HG03469 (cell line): ENCODE results near the gene RELN.
"Not testable (repeated sequence)": the region's sequence is repeated elsewhere in the genome, so short reads cannot be mapped to it uniquely, and the experiment has no call there.

ENCODE experiments used
- ATAC-seq: cut with Tn5 transposase; IDR thresholded peaks from one replicate; pipeline ENCODE4 v1.9.1; 2021; ENCODE audit warnings: mild to moderate bottlenecking, moderate library complexity, moderate number of reproducible peaks; ENCODE audit not compliant: unreplicated experiment

The RELN gene

DNA sequence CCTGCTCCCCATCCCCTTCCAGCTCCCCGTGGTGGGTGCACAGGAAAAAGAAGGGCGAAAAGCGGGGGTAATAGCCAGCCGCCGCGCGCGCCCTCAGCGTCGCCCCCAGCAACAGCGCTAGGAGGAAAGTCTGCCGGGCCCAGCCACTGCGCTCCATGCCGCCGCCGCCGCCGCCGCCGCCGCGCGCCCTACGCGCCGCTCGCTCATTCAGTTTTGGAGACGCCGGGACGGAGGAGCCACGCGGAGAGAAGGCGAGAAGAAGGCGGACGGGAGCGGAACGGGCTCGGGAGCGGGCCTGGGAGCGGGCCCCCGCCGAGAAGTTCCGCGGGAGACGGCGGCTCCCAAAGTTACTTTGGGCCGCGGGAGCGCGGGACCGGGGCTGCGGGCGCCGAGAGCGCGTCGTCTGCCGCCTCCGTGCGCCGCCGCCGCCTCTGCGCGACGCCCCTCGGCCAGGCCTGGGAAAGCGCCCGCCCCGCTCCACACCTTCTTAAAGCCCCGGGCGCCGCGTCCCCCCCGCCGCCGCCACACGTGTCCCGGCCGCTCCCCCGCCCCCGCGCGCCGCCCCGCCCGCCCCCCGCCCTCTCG is at the start of gene RELN:
Gene RELN, minus strand, starts transcription at position 459 of the 585 bp plus-strand sequence. Its CDS starts 302 bp downstream, at position 157.
- ATAC-seq, result no peak

DNA sequence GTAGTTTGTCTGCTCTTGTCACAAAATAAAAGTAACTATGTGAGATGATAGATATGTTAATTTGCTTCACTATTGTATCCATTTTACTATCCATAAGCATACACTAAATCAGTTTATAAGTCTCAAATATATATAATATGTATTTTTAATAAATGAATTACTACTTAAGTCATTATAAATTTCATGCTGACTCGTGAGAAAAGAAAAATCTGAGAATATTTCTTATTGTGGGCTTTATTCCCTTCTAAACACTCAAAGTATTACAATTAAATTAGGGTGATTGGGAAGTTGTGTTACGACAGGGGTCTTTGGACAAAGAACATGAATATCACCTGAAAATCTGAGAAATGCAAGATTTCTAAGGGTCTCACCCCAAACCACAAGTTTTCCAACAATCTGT is 48.7 kb upstream of the RELN start:
- ATAC-seq, result no peak

DNA sequence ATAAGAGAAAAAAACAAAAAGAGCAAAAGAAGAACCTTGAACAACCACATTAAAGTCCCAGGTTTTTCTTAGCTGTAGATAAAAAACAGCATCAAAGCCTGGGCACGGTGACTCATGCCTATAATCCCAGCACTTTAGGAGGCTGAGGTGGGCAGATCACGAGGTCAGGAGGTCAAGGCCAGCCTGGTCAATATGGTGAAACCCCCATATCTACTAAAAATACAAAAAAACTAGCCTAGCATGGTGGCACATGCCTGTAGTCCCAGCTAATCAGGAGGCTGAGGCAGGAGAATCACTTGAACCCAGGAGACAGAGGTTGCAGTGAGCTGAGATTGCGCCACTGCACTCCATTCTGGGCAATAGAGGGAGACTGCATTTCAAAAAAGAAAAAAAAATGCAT is 47.4 kb upstream of the RELN start:
- ATAC-seq, result not testable (repeated sequence)

DNA sequence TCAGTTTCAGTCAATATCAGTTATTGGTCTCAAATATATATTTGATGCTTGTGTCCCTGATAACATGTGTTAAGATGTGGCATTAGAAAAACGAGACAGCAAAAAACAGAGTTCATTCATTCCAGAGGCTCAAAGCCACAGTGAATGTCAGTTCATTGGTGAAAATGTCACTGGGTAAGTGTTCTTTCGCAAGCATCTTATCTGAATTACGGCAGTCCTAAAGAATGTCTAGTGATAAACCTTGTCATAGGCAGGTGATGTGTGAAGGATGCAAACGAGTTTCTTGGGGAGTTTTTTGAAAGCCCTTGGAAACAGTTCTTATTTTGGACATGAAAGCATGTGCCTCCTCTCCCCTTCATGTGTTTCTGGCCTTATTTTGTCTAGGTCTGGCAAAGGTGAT is 45.9 kb upstream of the RELN start:
- ATAC-seq, result no peak

DNA sequence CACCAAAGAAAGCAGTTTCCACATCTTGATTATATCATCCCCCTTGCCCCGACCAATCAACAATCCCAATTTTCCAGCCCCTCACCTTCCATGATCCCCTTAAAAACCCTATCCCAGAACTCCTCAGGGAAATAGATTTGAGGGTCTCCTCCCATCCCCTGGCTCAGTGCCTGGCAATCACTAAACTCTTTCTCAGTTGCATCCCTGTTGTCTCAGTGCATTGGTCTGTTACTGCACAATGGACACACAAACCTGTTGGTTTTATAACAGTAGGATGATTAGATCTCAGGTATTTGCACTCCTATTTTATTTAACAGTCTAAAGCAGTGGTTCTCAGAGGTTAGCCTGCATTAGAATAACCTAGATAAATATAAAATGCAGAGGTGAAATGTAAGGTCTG is 45.2 kb upstream of the RELN start:
- ATAC-seq, result no peak

DNA sequence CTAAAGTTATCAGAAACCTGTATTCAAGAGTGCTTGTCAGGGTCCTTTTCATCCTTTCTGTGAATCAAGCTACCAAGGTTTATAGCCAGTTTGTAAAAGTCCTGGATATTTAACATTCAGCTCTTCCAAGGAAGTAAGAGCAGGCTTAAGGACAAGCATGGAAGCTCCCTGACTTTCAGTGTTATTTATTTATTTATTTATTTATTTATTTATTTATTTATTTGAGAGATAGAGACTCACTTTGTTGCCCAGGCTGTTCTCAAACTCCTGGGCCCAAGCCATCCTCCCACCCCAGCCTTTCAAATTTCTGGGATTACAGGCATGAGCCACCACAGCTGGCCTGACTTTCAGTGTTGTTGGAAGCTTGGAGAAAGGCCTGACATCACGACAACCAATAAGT is 44.4 kb upstream of the RELN start:
- ATAC-seq, result no peak

DNA sequence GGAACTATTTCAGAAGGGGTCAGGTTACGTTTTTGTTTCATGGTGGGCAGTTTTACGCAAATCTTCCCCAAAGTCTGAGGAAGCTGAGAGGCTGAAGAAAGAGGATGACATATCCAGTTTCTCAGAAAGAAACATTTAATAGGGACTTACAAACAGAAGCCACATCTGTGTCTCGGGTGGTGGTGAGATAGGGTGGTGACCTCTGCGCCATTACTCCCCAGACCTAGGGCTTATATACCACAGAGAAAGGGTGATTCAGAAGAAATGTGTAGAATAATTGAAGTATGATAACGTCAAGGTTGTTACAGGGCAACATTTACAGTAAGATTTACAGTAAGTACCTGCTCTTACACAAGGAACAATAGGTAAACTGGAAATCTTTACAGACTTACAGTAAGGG is 43.0 kb upstream of the RELN start:
- no peak for ATAC-seq

DNA sequence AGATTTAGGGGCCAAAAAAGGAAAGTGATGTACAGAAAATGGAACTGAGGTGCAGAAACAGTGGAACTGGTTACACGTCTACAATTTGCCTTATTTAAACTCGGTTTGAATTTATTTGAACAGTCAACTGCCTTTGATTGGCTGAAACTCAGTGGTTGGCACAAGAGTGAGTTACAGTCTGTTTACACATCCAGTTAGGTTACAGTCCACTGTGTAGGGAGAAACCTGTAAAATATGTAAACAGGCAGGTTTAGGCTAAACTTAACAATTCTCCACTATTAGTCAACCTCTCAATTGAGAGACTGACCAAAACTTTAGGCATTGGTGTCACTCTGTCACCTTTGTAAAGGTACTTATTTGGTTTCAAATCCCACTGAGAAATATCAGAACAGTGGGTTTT is 40.3 kb upstream of the RELN start:
- ATAC-seq, result no peak

DNA sequence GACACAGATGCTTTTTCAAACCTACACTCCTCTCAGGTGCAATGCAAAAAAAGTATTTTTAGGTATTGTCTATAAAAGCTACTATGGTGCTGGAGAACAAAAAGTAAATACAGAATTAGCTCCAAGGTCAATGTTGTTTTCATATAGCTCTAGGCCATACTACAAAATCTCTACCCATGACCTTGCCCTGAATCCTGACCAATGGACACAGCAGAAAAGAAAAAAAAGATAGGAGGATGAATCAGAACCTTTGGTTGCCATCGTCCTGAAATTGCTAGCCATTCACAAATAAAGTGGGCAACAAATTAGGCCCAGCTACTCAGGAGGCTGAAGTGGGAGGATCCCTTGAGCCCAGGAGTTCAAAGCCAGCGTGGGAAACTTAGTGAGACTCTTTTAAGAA is 35.2 kb upstream of the RELN start:
- ATAC-seq, result no peak

DNA sequence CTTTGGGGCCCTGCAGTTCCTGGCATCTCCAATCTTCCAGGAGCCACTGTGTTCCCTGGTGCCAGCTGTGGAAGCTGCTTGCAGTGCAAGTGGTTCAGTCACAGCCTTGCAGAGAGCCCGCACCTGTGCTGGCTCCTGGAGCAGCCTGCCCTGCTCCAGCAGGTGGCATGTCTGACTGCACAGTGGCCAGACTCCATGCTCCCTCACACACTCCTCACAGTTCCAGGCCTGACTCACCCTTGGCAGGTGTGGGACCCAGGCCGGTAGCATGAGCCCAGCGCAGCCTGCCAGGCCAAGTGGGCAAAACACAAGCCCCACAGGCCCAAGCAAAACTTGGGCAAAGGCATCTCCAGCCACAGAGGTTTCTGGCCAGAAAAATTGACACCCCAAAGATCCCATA is 33.6 kb upstream of the RELN start:
- ATAC-seq, result no peak

DNA sequence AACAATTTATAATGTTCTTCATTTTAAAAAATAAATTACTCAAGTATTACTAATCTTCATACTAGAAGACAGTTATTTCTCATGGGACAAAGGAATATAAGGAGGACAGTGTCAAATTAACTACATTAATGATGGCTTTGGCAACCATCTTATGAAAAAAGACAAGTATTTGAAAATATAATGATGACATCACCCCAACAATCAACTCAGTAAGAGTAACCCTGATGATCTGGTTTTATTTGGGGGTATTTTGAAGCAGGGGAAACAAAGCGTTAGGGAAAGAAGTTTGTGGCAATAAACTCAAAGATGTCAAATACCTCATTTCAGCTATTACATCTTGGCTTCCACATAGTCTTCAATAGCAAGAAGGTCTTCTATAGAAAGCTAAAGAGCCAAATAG is 29.0 kb upstream of the RELN start:
- no peak for ATAC-seq

DNA sequence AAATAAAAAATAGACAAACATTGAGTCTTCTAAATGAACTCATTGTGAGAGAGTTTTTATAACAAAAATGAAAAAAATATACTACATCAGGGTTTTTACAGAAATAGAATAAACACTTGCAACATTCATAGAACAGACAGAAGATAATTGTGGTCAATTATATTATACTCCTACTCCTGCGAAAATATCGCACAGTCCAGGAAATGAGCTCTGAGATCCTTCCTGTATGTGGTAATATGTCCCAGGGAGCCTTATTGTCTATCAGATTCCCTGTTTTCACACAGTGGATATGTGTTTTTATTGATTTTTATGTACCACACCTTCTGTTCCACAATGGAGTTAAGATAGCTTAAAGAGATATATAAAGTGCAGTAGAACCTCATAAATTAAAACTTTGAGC is 27.5 kb upstream of the RELN start:
- ATAC-seq, result no peak

DNA sequence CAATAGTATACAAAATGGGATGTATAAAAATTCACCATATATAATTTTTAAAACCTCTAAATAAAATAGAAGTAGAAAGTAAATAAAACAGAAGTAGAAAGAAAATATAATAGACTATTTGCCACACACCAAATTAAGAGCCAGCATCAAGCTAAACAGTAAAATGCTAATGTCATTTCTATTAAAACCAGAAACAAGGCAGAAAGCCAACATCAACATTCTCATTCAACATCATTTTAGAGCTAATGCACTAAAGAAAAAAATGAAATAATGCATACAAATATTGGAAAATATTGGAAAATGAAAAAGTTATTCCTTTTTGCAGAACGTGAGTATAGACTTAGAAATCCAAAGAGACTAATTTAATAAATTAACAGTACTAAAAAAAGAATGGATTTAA is 23.4 kb upstream of the RELN start:
- ATAC-seq, result no peak

DNA sequence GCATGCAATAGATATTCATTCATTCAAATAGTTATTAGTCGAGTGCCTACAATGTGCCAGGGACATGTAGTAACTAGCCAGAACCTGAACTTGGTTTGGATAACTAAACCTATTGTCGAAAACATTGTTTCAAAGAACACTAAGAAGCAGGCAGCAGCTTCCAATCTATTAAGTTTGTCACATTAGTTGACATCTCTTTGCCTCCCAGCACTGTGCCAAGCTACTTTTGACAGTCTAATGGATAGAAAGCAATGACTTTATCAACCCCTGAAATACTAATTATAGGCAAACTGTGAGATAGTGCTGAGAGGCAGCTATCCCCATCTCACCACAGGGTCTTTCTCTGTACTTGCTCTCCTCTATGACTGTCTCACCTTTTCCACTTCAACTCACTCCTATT is 22.4 kb upstream of the RELN start:
- no peak for ATAC-seq

DNA sequence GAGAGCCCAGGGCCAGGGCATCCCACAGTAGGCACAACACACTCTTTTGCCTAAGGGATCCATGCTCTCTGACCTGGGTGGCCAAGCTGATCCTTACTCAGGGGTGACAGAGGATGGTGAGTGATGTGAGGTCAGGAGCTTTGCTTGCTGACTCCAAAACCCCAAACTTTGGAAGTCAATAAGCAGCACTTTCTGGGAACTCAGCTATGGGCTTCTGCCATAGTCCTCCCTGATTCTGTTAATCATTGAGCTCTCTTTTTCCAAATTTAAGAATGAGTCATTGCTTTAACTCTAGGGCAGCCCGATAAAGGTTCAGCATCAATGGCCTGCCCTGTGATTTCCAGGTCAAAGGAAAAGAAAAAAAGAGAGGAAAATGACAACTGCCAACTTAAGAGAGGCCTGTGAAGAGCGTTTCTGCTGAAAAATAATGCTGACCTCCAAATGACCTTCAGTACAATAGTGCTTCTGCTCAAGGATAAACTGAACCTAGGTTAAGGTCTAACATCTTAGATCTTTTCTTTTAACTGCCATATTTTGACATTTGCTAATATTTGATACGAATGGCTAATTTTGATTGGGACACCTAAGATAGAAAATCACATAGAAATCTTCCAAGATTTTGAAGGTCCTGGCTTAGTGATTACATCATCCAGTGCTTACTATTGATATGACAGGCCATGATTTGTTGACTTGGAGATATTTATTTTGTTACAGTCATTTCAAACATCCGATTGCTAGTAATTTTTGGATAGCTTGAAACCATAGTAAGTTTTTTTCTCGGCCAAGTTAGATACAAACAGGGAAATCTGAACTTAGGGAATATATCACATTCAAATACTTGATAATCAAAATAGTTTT is 20.8 kb upstream of the RELN start:
- no peak for ATAC-seq

DNA sequence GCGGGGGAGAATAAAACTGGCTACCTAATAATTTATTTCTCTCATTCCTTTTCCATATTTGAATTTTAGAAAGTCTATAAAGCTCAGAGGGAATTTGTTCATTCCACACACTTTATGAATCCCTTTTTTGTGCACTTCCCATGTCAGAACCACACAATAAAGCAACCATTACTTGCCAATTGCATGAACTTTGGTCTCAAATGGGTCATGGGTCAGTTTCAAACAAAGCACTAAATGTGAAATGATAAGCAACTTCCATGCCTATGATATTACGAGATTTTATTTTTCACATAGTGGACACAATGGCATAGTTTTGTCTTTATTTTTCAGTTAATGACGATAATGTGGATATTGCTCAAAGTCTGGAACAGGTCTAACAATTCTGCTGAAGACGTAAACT is 18.6 kb upstream of the RELN start:
- ATAC-seq, result no peak

DNA sequence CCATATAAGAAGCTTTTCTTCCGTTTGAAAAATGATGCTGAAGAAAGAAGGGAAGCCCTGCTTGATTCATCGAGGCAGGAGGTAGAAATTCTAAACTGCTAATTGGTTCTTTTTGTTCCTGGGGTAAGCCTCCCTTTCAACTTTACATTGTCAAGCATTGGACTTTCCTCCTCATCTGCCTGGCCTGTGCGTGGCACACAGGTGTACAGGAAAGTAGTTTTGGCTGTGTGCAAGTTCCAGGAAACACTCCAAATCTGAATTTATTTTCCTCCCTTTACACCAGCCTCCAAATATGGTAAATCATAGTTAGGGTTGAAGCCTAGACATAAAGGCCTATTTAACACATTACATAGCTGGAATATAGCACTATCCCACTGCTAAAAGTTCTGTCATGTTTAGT is 18.2 kb upstream of the RELN start:
- no peak for ATAC-seq

DNA sequence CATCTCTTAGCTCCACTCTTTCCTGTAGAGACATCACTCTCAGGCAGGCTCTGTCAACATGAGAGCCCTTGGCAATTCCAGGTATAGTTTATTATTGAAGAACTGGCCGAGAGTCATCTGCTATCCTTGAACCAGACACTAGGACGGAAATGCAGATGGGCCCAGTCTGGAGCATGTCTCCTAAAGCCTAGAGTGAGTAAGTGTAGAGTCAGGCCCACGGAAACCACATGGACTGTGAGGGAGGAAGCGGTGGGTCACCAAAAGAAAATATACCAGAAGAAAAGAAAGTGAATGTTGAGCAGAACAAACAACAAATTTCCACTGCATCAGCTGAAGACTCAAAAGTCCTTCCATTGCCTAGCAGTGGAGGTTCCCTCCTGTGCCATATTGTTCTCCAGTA is 15.7 kb upstream of the RELN start:
- ATAC-seq, result no peak

DNA sequence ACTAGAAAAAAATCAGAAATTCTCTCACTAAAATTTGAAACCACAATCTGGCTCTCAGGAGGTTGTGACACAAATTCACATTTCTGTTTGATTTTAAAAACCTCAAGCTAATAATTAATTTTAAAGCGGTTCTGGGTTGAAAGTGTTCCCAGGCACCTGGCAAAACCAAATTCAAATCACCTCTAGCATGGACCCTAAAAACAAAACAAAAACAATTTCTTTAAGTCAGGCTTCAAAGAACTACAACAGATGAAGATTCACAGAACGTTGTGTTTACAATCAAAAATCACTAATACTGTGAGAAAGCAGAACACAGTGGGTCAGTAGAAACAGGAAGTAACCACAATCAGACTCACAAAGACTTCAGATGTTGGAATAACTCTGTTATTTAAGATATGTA is 7.2 kb upstream of the RELN start:
- ATAC-seq, result no peak

DNA sequence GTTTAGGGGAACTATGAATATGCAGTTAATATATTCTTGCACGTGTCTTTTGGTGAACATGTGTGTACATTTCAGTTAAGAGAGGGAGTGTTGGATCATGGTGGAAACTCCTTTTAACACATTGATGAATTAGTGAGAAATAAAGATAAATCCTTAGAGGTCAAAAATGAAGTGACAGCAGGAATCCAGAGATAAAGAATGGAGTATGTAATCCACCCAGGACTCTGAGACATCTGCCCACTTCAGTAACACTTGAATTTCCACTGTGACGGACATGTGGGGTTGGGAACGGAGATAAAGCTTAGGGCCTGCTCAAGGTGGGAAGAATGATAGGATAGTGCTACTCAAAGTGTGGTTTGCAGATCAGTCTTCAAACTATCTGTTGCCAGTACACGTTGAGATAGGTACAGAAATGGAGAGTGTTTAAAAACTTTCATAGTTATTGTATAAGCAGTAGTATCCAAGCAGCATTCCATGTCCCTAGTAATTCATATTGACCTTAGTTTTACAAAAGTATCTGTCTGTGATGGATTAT is 6.6 kb upstream of the RELN start:
- ATAC-seq, result no peak

DNA sequence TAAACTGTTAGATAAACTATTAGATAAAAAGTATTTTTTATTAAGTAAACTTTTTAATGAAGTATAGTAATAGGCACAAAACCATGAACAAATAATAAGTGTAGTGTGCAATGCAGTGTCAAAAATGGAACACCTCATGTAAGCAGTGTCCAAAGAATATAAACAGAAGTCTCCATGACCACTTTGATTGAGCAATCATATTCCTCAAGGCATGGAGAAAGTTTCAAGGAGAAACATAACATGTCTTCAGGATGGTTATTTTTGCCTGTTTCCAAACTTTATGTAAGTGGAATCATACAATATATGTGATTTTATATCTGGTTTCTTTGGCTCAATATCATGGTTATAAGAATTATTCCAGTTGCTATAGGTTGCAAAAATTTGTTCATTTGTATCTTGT is 6.1 kb upstream of the RELN start:
- no peak for ATAC-seq

DNA sequence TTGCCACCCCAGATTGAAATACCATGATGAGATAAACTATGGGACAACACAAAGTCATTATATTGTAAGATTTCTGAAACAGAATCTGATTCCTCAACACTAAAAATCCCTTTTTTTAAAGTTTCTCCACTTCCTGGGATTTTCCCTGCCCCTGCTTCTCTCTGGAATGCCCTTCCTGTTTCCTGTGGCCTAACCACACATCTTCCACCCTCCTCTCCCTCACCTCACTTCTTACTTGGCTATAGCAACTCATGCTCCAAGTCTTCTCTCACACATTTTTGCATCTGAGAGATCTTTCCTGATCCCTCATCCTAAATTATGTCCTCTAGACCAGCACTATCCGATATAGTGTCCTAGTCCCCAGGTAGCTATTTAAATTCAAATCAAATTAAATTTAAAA is 4.1 kb upstream of the RELN start:
- no peak for ATAC-seq
